Measurements from ENCODE around the gene LRRC71.

GRCh38 chr1:156886583-156887281 lies 33.7 kb upstream of the LRRC71 start:
- TF ChIP-seq POLR2AphosphoS5 (IDR thresholded peaks at IDR 0.05): no peak
- no peak for TF ChIP-seq CTCF (IDR thresholded peaks at IDR 0.05)
